Measurements from ENCODE around the gene PEG3.
"Not testable (repeated sequence)": the region's sequence is repeated elsewhere in the genome, so short reads cannot be mapped to it uniquely, and the experiment has no call there.

The PEG3 gene

DNA sequence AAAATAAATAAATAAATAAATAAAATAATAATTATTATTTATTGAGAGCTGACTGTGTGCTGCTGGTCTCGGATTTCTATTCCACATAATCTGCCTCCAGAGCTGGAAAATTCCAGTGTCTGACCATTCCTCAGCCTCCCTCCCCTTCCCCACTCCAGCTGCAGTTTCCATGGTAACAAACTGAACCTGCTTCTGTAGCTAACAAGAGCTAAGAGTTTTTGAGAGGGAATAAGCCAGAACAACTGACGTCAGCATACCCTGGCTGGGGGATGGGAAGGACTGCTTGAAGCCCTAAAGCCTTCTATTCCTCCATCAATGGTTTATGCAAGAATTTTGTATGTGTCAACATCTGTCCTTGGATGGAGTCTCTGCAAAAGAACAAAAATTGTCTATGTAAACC lies 26.0 kb upstream of the PEG3 start:
- 69% methylated on average over 2 of the region's 2 CpGs for WGBS
- peaks cover 94% of the 10 kb centered on the region for H3K9me3 ChIP-seq (ENCODE audit: insufficient read depth, low read depth, low read length)

DNA sequence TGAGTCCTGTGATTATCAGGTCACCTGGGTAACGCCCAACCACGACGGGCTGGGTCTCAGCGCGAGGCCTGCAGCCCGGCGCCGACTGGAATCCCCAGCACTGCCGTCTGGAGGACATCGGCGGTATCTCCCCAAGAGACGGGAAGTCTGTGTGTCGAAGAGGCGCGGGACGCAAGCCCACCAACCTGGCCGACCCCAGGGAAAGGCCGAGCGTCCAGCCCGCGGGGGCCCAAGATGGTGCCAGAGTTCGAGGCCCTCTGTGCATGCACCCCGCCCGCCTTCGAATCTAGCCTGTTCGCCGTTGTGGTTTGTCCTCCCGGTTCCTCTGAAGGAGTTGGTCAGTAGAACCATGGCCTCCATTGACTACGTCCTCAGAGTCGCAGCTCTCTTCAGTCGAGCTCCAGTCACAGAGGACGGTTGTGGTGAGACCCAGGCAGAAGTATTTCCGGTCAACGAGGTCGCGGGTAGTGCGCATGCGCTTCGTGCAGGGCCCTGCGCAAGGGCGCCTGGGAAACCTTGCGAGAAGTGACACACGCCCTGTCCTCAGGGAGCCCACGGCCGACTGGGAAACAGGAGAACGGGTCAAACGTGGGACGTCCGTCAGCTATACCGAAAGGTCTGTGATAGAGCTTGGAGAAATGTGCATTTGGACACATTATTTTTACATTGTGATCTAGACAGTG lies 24.1 kb upstream of the PEG3 start:
- Histone ChIP-seq H3K27me3 (ENCODE audit: insufficient read depth, low read length) (no peaks in the 10 kb centered on the region), H3K9me3 (ENCODE audit: insufficient read depth, low read depth, low read length) (peaks cover 95% of the 10 kb centered on the region), H3K36me3 (ENCODE audit: insufficient read depth, low read length) (no peaks in the 10 kb centered on the region), H3K4me3 (ENCODE audit: low read length) (no peak overlapping the region), H3K4me1 (ENCODE audit: insufficient read depth, low read length) (no peaks in the 10 kb centered on the region), H3K9ac (ENCODE audit: low read depth, low read length) (no peak overlapping the region), H3K27ac (ENCODE audit: low read depth, low read length) (no peak overlapping the region)
- WGBS = 94% methylated on average over 50 of the region's 50 CpGs

More for the DNA sequence above, 26.0 kb upstream of the PEG3 start:
- H3K27me3 ChIP-seq (ENCODE audit: insufficient read depth, low read length) = no peaks in the 10 kb centered on the region
- H3K4me3 ChIP-seq (ENCODE audit: low read length) = no peak overlapping the region
- H3K4me1 ChIP-seq (ENCODE audit: insufficient read depth, low read length) = no peaks in the 10 kb centered on the region
- H3K27ac ChIP-seq (ENCODE audit: low read depth, low read length) = no peak overlapping the region
- H3K9ac ChIP-seq (ENCODE audit: low read depth, low read length) = no peak overlapping the region
- no peaks in the 10 kb centered on the region for H3K36me3 ChIP-seq (ENCODE audit: insufficient read depth, low read length)

DNA sequence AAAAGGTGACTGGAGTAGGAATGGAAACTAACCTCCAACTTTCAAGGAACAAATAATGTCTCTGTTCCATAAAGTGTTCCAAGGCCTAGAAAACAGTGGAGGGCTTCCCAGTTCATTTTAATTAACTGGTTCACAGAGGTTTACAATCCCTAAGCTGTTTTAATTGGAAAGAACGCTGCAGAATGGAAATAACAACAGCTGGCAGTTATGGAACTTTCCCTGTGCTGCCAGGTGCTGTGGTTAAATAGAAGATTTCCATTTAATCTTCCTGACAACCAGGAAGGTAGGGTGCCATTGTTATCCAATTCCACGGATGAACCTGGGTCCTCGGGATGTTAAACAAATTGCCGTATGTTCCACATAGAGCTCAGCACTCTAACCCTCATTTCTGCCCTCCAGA lies 22.2 kb upstream of the PEG3 start:
- no peak overlapping the region for H3K27ac ChIP-seq (ENCODE audit: low read depth, low read length)
- no peak overlapping the region for H3K9ac ChIP-seq (ENCODE audit: low read depth, low read length)
- H3K4me1 ChIP-seq (ENCODE audit: insufficient read depth, low read length) = no peaks in the 10 kb centered on the region
- peaks cover 95% of the 10 kb centered on the region for H3K9me3 ChIP-seq (ENCODE audit: insufficient read depth, low read depth, low read length)
- H3K27me3 ChIP-seq (ENCODE audit: insufficient read depth, low read length) = no peaks in the 10 kb centered on the region
- no peaks in the 10 kb centered on the region for H3K36me3 ChIP-seq (ENCODE audit: insufficient read depth, low read length)
- WGBS = 86% methylated on average over 4 of the region's 4 CpGs
- H3K4me3 ChIP-seq (ENCODE audit: low read length) = no peak overlapping the region

DNA sequence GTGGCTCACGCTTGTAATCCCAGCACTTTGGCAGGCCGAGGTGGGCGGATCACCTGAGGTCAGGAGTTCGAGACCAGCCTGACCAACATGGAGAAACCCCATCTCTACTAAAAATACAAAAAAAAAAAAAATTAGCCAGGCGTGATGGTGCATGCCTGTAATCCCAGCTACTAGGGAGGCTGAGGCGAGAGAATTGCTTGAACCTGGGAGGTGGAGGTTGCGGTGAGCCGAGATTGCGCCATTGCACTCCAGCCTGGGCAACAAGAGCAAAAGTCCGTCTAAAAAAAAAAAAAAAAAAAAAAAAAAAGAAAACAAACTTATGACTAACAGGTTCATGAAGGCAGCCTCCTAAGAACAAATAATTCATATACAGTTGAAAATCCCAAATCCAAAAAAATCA lies 19.9 kb upstream of the PEG3 start:
- not testable (repeated sequence) for H3K27me3 ChIP-seq (ENCODE audit: insufficient read depth, low read length); H3K9ac ChIP-seq (ENCODE audit: low read depth, low read length); H3K4me1 ChIP-seq (ENCODE audit: insufficient read depth, low read length); H3K36me3 ChIP-seq (ENCODE audit: insufficient read depth, low read length); H3K27ac ChIP-seq (ENCODE audit: low read depth, low read length); H3K4me3 ChIP-seq (ENCODE audit: low read length)
- peaks cover 96% of the 10 kb centered on the region for H3K9me3 ChIP-seq (ENCODE audit: insufficient read depth, low read depth, low read length)
- WGBS = 86% methylated on average over 8 of the region's 10 CpGs

DNA sequence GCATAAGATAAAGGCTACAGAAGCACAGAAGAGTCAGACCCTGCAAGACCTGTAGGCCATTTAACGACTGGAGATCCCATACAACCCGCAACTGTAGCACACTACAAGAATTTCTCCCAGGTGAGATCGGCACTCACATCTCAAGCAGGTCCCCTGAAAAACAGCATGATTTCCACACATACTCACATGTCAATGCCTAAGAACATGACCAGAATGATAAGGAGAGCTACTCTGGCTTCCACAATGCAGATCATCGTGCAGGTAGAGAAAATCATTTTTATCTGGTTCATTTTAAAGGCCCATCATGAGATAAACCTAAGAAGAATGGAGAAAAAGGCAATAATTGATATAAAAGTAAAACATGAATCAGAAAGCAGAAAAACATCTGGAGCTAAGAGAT lies 17.5 kb upstream of the PEG3 start:
- Histone ChIP-seq H3K9ac (ENCODE audit: low read depth, low read length) (no peak overlapping the region), H3K27ac (ENCODE audit: low read depth, low read length) (no peak overlapping the region), H3K27me3 (ENCODE audit: insufficient read depth, low read length) (no peaks in the 10 kb centered on the region), H3K4me3 (ENCODE audit: low read length) (no peak overlapping the region), H3K9me3 (ENCODE audit: insufficient read depth, low read depth, low read length) (peaks cover 86% of the 10 kb centered on the region), H3K36me3 (ENCODE audit: insufficient read depth, low read length) (no peaks in the 10 kb centered on the region), H3K4me1 (ENCODE audit: insufficient read depth, low read length) (no peaks in the 10 kb centered on the region)
- 80% methylated on average over 4 of the region's 4 CpGs for WGBS

DNA sequence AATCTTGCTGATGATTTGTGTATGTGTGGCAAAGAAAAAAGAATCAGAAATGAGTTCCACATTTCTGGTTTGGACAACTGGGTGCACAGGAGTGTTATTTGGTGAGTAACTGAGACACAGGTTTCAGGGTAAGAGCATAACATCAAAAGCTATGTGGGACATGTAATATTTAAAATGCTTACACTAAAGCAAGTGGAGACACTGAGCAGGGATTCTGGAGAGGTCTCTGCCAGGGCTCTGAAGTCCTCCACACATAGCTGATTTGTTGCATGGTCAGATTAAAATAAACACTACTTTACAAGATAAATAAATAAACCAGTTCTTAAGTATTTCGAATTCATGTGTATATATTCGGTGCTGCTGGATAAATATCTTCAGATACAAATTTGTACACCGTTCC lies 16.3 kb upstream of the PEG3 start:
- H3K4me1 ChIP-seq (ENCODE audit: insufficient read depth, low read length) = no peaks in the 10 kb centered on the region
- no peak overlapping the region for H3K9ac ChIP-seq (ENCODE audit: low read depth, low read length)
- H3K27ac ChIP-seq (ENCODE audit: low read depth, low read length) = no peak overlapping the region
- H3K9me3 ChIP-seq (ENCODE audit: insufficient read depth, low read depth, low read length) = peaks cover 81% of the 10 kb centered on the region
- 67% methylated on average over 1 of the region's 3 CpGs for WGBS
- H3K4me3 ChIP-seq (ENCODE audit: low read length) = no peak overlapping the region
- no peaks in the 10 kb centered on the region for H3K27me3 ChIP-seq (ENCODE audit: insufficient read depth, low read length)
- H3K36me3 ChIP-seq (ENCODE audit: insufficient read depth, low read length) = no peaks in the 10 kb centered on the region

DNA sequence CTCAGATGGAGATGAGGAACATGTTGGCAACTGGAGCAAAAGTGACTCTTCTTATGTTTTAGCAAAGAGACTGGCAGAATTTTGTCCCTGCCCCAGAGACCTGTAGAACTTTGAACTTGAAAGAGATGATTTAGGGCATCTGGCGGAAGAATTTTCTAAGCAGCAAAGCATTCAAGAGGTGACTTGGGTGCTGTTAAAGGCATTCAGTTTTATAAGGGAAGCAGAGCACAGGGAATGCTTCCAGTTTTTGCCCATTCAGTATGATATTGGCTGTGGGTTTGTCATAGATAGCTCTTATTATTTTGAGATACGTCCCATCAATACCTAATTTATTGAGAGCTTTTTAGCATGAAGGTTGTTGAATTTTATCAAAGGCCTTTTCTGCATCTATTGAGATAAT lies 11.8 kb upstream of the PEG3 start:
- H3K9me3 ChIP-seq (ENCODE audit: insufficient read depth, low read depth, low read length) = peaks cover 79% of the 10 kb centered on the region
- 92% methylated on average over 1 of the region's 2 CpGs for WGBS
- not testable (repeated sequence) for H3K4me3 ChIP-seq (ENCODE audit: low read length); H3K36me3 ChIP-seq (ENCODE audit: insufficient read depth, low read length); H3K9ac ChIP-seq (ENCODE audit: low read depth, low read length); H3K4me1 ChIP-seq (ENCODE audit: insufficient read depth, low read length); H3K27ac ChIP-seq (ENCODE audit: low read depth, low read length); H3K27me3 ChIP-seq (ENCODE audit: insufficient read depth, low read length)

DNA sequence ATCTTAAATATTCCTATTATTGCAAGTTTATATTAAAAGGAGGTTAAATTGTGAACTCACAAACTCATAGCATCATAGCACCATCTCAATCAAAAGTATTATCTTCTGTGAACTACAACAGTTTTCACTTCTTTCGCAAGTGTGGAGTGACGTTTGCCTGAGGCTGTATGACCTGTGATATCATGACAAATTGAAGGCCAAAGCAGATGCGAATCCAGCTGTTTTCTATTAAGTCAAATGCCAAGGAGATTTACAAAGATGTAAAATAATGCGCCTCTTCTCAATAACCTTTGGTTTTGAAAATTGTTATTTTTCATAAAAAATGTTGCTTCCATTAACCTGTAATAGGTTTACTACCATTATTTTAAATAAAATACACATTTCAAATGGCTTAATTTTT lies 7.6 kb upstream of the PEG3 start:
- H3K4me3 ChIP-seq (ENCODE audit: low read length) = no peak overlapping the region
- no peaks in the 10 kb centered on the region for H3K36me3 ChIP-seq (ENCODE audit: insufficient read depth, low read length)
- H3K4me1 ChIP-seq (ENCODE audit: insufficient read depth, low read length) = no peaks in the 10 kb centered on the region
- H3K27ac ChIP-seq (ENCODE audit: low read depth, low read length) = no peak overlapping the region
- peaks cover 88% of the 10 kb centered on the region for H3K9me3 ChIP-seq (ENCODE audit: insufficient read depth, low read depth, low read length)
- 92% methylated on average over 3 of the region's 4 CpGs for WGBS
- H3K27me3 ChIP-seq (ENCODE audit: insufficient read depth, low read length) = no peaks in the 10 kb centered on the region
- H3K9ac ChIP-seq (ENCODE audit: low read depth, low read length) = no peak overlapping the region

DNA sequence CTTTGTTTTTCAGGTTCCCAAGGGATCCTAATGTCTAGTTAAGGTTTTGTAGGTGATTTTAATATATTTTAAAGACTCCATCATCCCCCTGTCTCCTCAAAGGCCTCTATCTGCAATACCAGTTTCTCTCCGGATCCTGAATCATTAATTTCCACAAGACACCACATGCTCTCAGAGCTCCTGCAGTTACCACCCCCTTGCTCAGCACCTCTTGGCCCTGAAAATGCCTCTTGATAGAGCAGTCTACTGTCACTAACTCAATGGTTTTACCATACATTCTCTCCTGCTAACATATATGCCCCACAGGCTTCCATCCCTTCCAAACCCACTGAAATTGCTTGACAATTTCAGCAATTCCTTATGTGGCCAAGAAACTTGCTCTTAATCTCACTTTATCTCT lies 1.9 kb upstream of the PEG3 start:
- no peak overlapping the region for H3K27ac ChIP-seq (ENCODE audit: low read depth, low read length)
- H3K9me3 ChIP-seq (ENCODE audit: insufficient read depth, low read depth, low read length) = peaks cover 100% of the 10 kb centered on the region
- no peaks in the 10 kb centered on the region for H3K4me1 ChIP-seq (ENCODE audit: insufficient read depth, low read length)
- no peak overlapping the region for H3K4me3 ChIP-seq (ENCODE audit: low read length)
- WGBS = 86% methylated on average over 1 of the region's 1 CpG
- H3K27me3 ChIP-seq (ENCODE audit: insufficient read depth, low read length) = no peaks in the 10 kb centered on the region
- H3K36me3 ChIP-seq (ENCODE audit: insufficient read depth, low read length) = no peaks in the 10 kb centered on the region
- no peak overlapping the region for H3K9ac ChIP-seq (ENCODE audit: low read depth, low read length)

DNA sequence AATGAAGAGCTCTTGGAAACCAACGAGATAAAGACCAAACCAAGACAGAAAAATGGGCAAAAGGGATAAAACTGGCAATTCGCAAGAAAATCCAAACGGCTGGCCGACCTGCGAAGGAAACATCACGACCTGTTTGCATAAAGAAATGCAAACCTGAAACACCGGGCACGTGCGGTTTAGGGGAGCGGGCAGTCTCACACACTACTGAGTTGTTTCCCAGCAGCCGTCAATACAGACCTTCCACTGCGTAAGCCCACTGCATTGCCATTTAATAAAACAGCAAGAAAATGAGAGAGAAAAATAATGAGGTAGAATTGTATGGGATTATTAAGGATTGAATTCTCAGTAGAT lies 642 bp upstream of the PEG3 start:
- Histone ChIP-seq H3K36me3 (ENCODE audit: insufficient read depth, low read length) (no peaks in the 10 kb centered on the region), H3K4me3 (ENCODE audit: low read length) (no peak overlapping the region), H3K9ac (ENCODE audit: low read depth, low read length) (no peak overlapping the region), H3K27ac (ENCODE audit: low read depth, low read length) (no peak overlapping the region), H3K9me3 (ENCODE audit: insufficient read depth, low read depth, low read length) (peaks cover 98% of the 10 kb centered on the region), H3K4me1 (ENCODE audit: insufficient read depth, low read length) (no peaks in the 10 kb centered on the region), H3K27me3 (ENCODE audit: insufficient read depth, low read length) (no peaks in the 10 kb centered on the region)
- WGBS = 86% methylated on average over 11 of the region's 12 CpGs

DNA sequence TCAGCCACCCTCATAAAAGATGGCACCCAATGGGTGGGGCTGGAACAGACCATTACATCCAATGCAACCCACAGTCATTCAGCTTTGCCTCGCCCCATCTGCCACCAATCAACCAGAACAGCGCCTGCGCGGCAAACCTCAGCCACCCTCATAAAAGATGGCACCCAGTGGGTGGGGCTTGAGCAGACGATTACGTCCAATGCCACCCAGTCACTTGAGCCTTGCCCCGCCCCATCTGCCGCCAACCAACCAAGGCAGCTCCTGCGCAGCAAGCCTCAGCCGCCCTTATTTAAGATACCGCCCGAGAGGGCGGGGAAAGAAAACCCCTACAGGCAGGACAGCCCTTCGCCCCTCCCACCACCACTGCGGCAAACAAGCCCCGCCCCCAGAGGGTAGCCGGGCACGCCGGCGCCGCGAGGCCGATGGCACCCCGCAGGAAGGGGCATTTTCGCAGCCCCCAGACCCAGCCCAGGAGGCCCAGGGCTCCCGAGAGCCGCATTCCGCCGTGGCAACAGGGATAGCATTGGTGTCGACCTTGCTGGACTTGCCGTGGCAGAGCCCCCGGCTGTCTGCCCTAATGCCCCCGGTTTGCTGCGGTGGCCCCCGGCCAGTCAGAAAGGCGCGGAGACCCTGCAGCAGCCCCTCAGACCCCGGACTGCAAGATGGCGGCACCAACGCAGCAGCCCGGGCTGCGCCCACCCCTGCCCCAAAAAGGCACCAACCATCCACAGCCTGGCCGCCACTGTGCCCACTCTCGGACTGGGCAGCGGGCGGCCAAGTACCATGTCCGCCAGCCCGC lies 675 bp downstream of the PEG3 start:
- no peak overlapping the region for H3K9ac ChIP-seq (ENCODE audit: low read depth, low read length)

More for the DNA sequence above, 675 bp downstream of the PEG3 start:
- Histone ChIP-seq H3K4me3 (ENCODE audit: low read length) (no peak overlapping the region), H3K27me3 (ENCODE audit: insufficient read depth, low read length) (no peaks in the 10 kb centered on the region), H3K27ac (ENCODE audit: low read depth, low read length) (no peak overlapping the region), H3K36me3 (ENCODE audit: insufficient read depth, low read length) (no peaks in the 10 kb centered on the region), H3K9me3 (ENCODE audit: insufficient read depth, low read depth, low read length) (peaks cover 98% of the 10 kb centered on the region), H3K4me1 (ENCODE audit: insufficient read depth, low read length) (no peaks in the 10 kb centered on the region)
- WGBS = 95% methylated on average over 48 of the region's 48 CpGs
